Endothelial cell of umbilical vein (primary cell): ENCODE data around the gene CFAP46. TPM values are rescaled to one million over a fixed set of nuclear protein-coding genes. Genes with fewer than 3 reads are reported as not detected.

ENCODE experiments used
- BruUV-seq: library from RNA; stranded (reverse); fragments of 400-500 nt; replicated peaks from 2 replicates; lab custom pipeline; 2021; lab: Mats Ljungman, UMichigan
- CTCF ChIA-PET: fragments of 300-600, 350-600 bp; sonication (Branson Sonifier 250); formaldehyde crosslinking; loops from one replicate; lab custom pipeline; 2021; ENCODE audit warnings: antibody characterized with exemption, inconsistent platforms; lab: Charles Lee
- POLR2A ChIA-PET: fragments of 300-600, 350-600 bp; sonication (Branson Sonifier 250); formaldehyde crosslinking; loops from one replicate; lab custom pipeline; 2021; ENCODE audit warnings: antibody characterized with exemption, inconsistent platforms; lab: Charles Lee
- DNase-seq: peaks from one replicate; pipeline ENCODE4 v3.0.0-alpha.2; 2011; ENCODE audit warnings: low read depth, low spot score
- FAIRE-seq: peaks from 2 replicates; lab custom pipeline; 2011; peaks lifted over from hg19 to GRCh38; lab: Jason Lieb, UNC
- H2AFZ ChIP-seq: 2 replicates; pipeline ENCODE4 v1.6.0; 2012; ENCODE audit warnings: low read depth, low read length, control low read depth, inconsistent platforms
- H3K27ac ChIP-seq: 2 replicates; pipeline ENCODE4 v1.5.1; 2011; ENCODE audit warnings: low read depth, mild to moderate bottlenecking, control low read depth, low read length, moderate library complexity; ENCODE audit not compliant: insufficient read depth
- H3K27me3 ChIP-seq, 2 experiments: 2 replicates each; pipeline versions ENCODE4 v1.6.0 to v1.6.1; 2011; ENCODE audit warnings: low read length in 2 of 2, mixed read lengths in 1 of 2; ENCODE audit not compliant: control insufficient read depth in 2 of 2, insufficient read depth in 2 of 2
- H3K36me3 ChIP-seq, 2 experiments: 2 replicates in 1 of 2; 3 replicates in 1 of 2; pipeline ENCODE4 v1.5.1; 2011; ENCODE audit warnings: low read length in 2 of 2, mild to moderate bottlenecking in 1 of 2, moderate library complexity in 1 of 2; ENCODE audit not compliant: control insufficient read depth in 2 of 2, insufficient read depth in 2 of 2; ENCODE audit errors: extremely low read depth in 1 of 2
- H3K4me1 ChIP-seq: 3 replicates; pipeline ENCODE4 v1.5.1; 2011; ENCODE audit warnings: mild to moderate bottlenecking, low read length; ENCODE audit not compliant: control insufficient read depth, insufficient read depth; ENCODE audit errors: extremely low read depth
- H3K4me2 ChIP-seq: 2 replicates; pipeline ENCODE4 v1.6.1; 2011; ENCODE audit warnings: low read length, control low read depth, mixed read lengths; ENCODE audit not compliant: insufficient read depth
- H3K4me3 ChIP-seq, 3 experiments: fragments of 200-600 bp in 1 of 3; sonication (generic), shearing (Covaris generic) in 1 of 3; replicated peaks in 1 of 3; 2 replicates each; pipeline ENCODE4 v1.5.1; 2011 to 2016; ENCODE audit warnings: control low read depth in 3 of 3, low read length in 3 of 3, mild to moderate bottlenecking in 2 of 3, inconsistent platforms in 1 of 3, low read depth in 1 of 3, moderate library complexity in 1 of 3; ENCODE audit not compliant: insufficient read depth in 1 of 3
- H3K79me2 ChIP-seq: 2 replicates; pipeline ENCODE4 v1.6.0; 2012; ENCODE audit warnings: low read length, inconsistent platforms; ENCODE audit not compliant: control insufficient read depth, insufficient read depth
- H3K9ac ChIP-seq: replicated peaks from 2 replicates; pipeline ENCODE3; 2011; ENCODE audit warnings: low read length, control low read depth; ENCODE audit not compliant: insufficient read depth; ENCODE audit errors: extremely low read depth
- H3K9me1 ChIP-seq: replicated peaks from 3 replicates; pipeline ENCODE4 v1.6.0; 2011; ENCODE audit warnings: mild to moderate bottlenecking, low read length; ENCODE audit not compliant: control insufficient read depth, insufficient read depth; ENCODE audit errors: extremely low read depth
- H3K9me3 ChIP-seq: replicated peaks from 2 replicates; pipeline ENCODE4 v1.5.1; 2012; ENCODE audit warnings: low read length, inconsistent platforms; ENCODE audit not compliant: control insufficient read depth, insufficient read depth
- H4K20me1 ChIP-seq: replicated peaks from 2 replicates; pipeline ENCODE3; 2011; ENCODE audit warnings: mild to moderate bottlenecking, low read length; ENCODE audit not compliant: control insufficient read depth, insufficient read depth; ENCODE audit errors: extremely low read depth
- EZH2 ChIP-seq: IDR thresholded peaks from 2 replicates; pipeline ENCODE4 v1.6.1; 2012; ENCODE audit warnings: borderline replicate concordance, low read depth, mild to moderate bottlenecking, moderate library complexity, low read length, inconsistent platforms; ENCODE audit not compliant: severe bottlenecking
- GATA2 ChIP-seq: IDR thresholded peaks from 2 replicates; pipeline ENCODE4 v1.7.0; 2011; ENCODE audit warnings: low read depth, mild to moderate bottlenecking, moderate library complexity, mixed read lengths, low read length; ENCODE audit not compliant: insufficient read length, insufficient read depth
- JUN ChIP-seq: IDR thresholded peaks from 2 replicates; pipeline ENCODE4 v1.6.1; 2011; ENCODE audit warnings: borderline replicate concordance, low read depth; ENCODE audit not compliant: insufficient read length, insufficient read depth
- MYC ChIP-seq: IDR thresholded peaks from one replicate; pipeline ENCODE4 v1.6.1; 2011; ENCODE audit warnings: mild to moderate bottlenecking, low read depth, low read length
- POLR2A ChIP-seq: IDR thresholded peaks from 2 replicates; pipeline ENCODE4 v1.6.1; 2012; ENCODE audit warnings: low read depth, mild to moderate bottlenecking, control low read depth, low read length
- POLR2AphosphoS5 ChIP-seq: IDR thresholded peaks from 2 replicates; pipeline ENCODE4 v1.6.1; 2012; ENCODE audit warnings: low read depth, mild to moderate bottlenecking, control low read depth, low read length, moderate library complexity; ENCODE audit not compliant: insufficient read depth
- dilution Hi-C: fragments of 300-500 bp; cut with MboI; formaldehyde crosslinking; loops from one replicate; pipeline ENCODE4 v1.15.0; 2019; ENCODE audit warnings: low sequenced_read_pairs; ENCODE audit not compliant: extremely low pct_ligation_motif_present
- intact Hi-C: fragments of 100-400 bp; cut with micrococcal nuclease; formaldehyde crosslinking; loops from one replicate; pipeline ENCODE4 v1.10.0; 2022
- polyA plus RNA-seq, 4 experiments: library from polyadenylated mRNA; depleted of rRNA in 3 of 4; stranded (reverse) in 3 of 4; unstranded in 1 of 4; fragments of >200 nt; gene quantifications; 2 replicates each; pipeline versions ENCODE4 v1.2.1 to v1.2.3, GENCODE V29; 2011 to 2012; ENCODE audit warnings: missing spikeins in 1 of 4
- total RNA-seq: library from RNA; stranded (reverse); gene quantifications from 2 replicates; pipeline ENCODE4 v1.2.3, GENCODE V29; 2021
- TF ChIP-seq, protein P1 (sequence below), 2 donors: IDR thresholded peaks; 1 replicate in 1 of 2; 2 replicates in 1 of 2; pipeline ENCODE4 v1.5.1; 2011; ENCODE audit warnings: low read length in 2 of 2, mild to moderate bottlenecking in 2 of 2, moderate library complexity in 2 of 2, control low read depth in 1 of 2, inconsistent platforms in 1 of 2, low read depth in 1 of 2; ENCODE audit not compliant: insufficient read depth in 1 of 2; ENCODE audit errors: extremely low read depth in 1 of 2
- TF ChIP-seq, protein P2 (sequence below): IDR thresholded peaks from 2 replicates; pipeline ENCODE4 v1.6.1; 2011; ENCODE audit not compliant: insufficient read depth, insufficient read length

The CFAP46 gene
- total and polyA plus RNA-seq, 2 donors (not counting 3 experiments of a cell fraction or from before 2014, with no cell fraction given): 0.75 to 0.98 TPM

GRCh38 chr10:132914732-132915131, 27.6 kb downstream of the CFAP46 start:
- TF ChIP-seq POLR2AphosphoS5: no peak
- H3K36me3 ChIP-seq: no peaks in the 10 kb centered on the region
- no peak overlapping the region for H3K4me3 ChIP-seq
- ChIA-PET POLR2A (no interaction called here), CTCF (no interaction called here)
- no peak overlapping the region for H2AFZ ChIP-seq
- H3K4me2 ChIP-seq: no peak overlapping the region
- H3K9me1 ChIP-seq: no peaks in the 10 kb centered on the region
- intact Hi-C loops: no loop called here
- no peaks in the 10 kb centered on the region for H3K27me3 ChIP-seq
- H3K4me1 ChIP-seq: no peaks in the 10 kb centered on the region
- no peak overlapping the region for H3K9ac ChIP-seq
- H3K27ac ChIP-seq: no peak overlapping the region
- H3K9me3 ChIP-seq: no peaks in the 10 kb centered on the region
- dilution Hi-C loops: no loop called here
- H3K79me2 ChIP-seq: no peaks in the 10 kb centered on the region
- DNase-seq: no peak
- no TSS peak for BruUV-seq
- H4K20me1 ChIP-seq: no peaks in the 10 kb centered on the region
- FAIRE-seq: no peak

GRCh38 chr10:132913559-132914115, 28.7 kb downstream of the CFAP46 start:
- Histone ChIP-seq H3K4me3 (no peak overlapping the region), H3K9me1 (no peaks in the 10 kb centered on the region), H3K4me2 (no peak overlapping the region), H2AFZ (no peak overlapping the region), H3K4me1 (no peaks in the 10 kb centered on the region), H3K9ac (no peak overlapping the region), H4K20me1 (no peaks in the 10 kb centered on the region), H3K79me2 (no peaks in the 10 kb centered on the region), H3K36me3 (no peaks in the 10 kb centered on the region), H3K9me3 (no peaks in the 10 kb centered on the region), H3K27ac (no peak overlapping the region), H3K27me3 (no peaks in the 10 kb centered on the region)
- no peak for TF ChIP-seq POLR2A
- no peak for TF ChIP-seq EZH2
- TF ChIP-seq GATA2: no peak
- no peak for TF ChIP-seq JUN
- TF ChIP-seq, protein P1, sequence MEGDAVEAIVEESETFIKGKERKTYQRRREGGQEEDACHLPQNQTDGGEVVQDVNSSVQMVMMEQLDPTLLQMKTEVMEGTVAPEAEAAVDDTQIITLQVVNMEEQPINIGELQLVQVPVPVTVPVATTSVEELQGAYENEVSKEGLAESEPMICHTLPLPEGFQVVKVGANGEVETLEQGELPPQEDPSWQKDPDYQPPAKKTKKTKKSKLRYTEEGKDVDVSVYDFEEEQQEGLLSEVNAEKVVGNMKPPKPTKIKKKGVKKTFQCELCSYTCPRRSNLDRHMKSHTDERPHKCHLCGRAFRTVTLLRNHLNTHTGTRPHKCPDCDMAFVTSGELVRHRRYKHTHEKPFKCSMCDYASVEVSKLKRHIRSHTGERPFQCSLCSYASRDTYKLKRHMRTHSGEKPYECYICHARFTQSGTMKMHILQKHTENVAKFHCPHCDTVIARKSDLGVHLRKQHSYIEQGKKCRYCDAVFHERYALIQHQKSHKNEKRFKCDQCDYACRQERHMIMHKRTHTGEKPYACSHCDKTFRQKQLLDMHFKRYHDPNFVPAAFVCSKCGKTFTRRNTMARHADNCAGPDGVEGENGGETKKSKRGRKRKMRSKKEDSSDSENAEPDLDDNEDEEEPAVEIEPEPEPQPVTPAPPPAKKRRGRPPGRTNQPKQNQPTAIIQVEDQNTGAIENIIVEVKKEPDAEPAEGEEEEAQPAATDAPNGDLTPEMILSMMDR (IDR thresholded peaks at IDR 0.05; ENCODE audit: extremely low read depth in 1 of 2, insufficient read depth in 1 of 2, low read depth in 1 of 2, low read length in 2 of 2): no peak
- TF ChIP-seq MYC: no peak
- TF ChIP-seq, protein P2, sequence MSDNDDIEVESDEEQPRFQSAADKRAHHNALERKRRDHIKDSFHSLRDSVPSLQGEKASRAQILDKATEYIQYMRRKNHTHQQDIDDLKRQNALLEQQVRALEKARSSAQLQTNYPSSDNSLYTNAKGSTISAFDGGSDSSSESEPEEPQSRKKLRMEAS: no peak
- no peak for TF ChIP-seq POLR2AphosphoS5
- dilution Hi-C loops: no loop called here
- intact Hi-C loops: no loop called here
- ChIA-PET CTCF (no interaction called here), POLR2A (no interaction called here)
- BruUV-seq: no TSS peak
- FAIRE-seq: no peak
- DNase-seq: no peak
